H1 (cell line): ENCODE data around the gene MAPRE2. TPM values are rescaled to one million over a fixed set of nuclear protein-coding genes. Genes with fewer than 3 reads are reported as not detected.

Experiments used
- CTCF ChIA-PET: fragments of 300-600 bp; sonication (Branson Sonifier 250); formaldehyde crosslinking; loops from one replicate; lab custom pipeline; 2021; ENCODE audit not compliant: partially characterized antibody; lab: Charles Lee
- POLR2A ChIA-PET: fragments of 300-600 bp; sonication (Branson Sonifier 250); formaldehyde crosslinking; loops from one replicate; lab custom pipeline; 2021; ENCODE audit warnings: inconsistent platforms; ENCODE audit not compliant: partially characterized antibody; lab: Charles Lee
- DNase-seq, 2 experiments: peaks; one replicate each; pipeline versions ENCODE4 v3.0.0 to v3.0.0-alpha.2; 2010 to 2022; ENCODE audit warnings: low spot score in 2 of 2, low read depth in 1 of 2, mixed read lengths in 1 of 2
- FAIRE-seq: peaks from 2 replicates; lab custom pipeline; 2011; peaks lifted over from hg19 to GRCh38; lab: Jason Lieb, UNC
- H2AFZ ChIP-seq: 2 replicates; pipeline ENCODE4 v1.8.1; 2012; ENCODE audit warnings: low read length, inconsistent platforms
- H2AK5ac ChIP-seq: 2 replicates; pipeline ENCODE4 v1.6.1; 2013; ENCODE audit warnings: low read depth, low read length
- H2BK120ac ChIP-seq: replicated peaks from 2 replicates; pipeline ENCODE3; 2013; ENCODE audit warnings: low read depth, low read length, inconsistent platforms
- H2BK12ac ChIP-seq: 2 replicates; pipeline ENCODE4 v1.6.1; 2013; ENCODE audit warnings: low read depth, low read length
- H2BK15ac ChIP-seq: 2 replicates; pipeline ENCODE4 v1.6.1; 2013; ENCODE audit warnings: low read length
- H2BK20ac ChIP-seq: 2 replicates; pipeline ENCODE4 v1.6.1; 2013; ENCODE audit warnings: low read length
- H2BK5ac ChIP-seq: 2 replicates; pipeline ENCODE4 v1.6.1; 2013; ENCODE audit warnings: low read depth, low read length
- H3K14ac ChIP-seq: 2 replicates; pipeline ENCODE4 v1.6.1; 2013; ENCODE audit warnings: inconsistent platforms; ENCODE audit not compliant: insufficient read length
- H3K18ac ChIP-seq: 2 replicates; pipeline ENCODE4 v1.6.1; 2013; ENCODE audit warnings: low read length; ENCODE audit errors: extremely low read depth
- H3K23ac ChIP-seq: 2 replicates; pipeline ENCODE4 v1.6.1; 2013; ENCODE audit warnings: inconsistent platforms; ENCODE audit not compliant: insufficient read length
- H3K23me2 ChIP-seq: 2 replicates; pipeline ENCODE4 v1.6.1; 2013; ENCODE audit warnings: low read depth, low read length
- H3K27ac ChIP-seq: 2 replicates; pipeline ENCODE4 v1.6.1; 2011; ENCODE audit warnings: low read depth, low read length, inconsistent platforms
- H3K27me3 ChIP-seq, 4 experiments: replicated peaks in 1 of 4; 1 replicate in 1 of 4; 2 replicates in 3 of 4; pipeline versions ENCODE4 v1.6.1 to v1.8.1; 2011 to 2013; ENCODE audit warnings: low read length in 3 of 4, mild to moderate bottlenecking in 3 of 4, inconsistent platforms in 2 of 4, mixed read lengths in 2 of 4, moderate library complexity in 1 of 4; ENCODE audit not compliant: control insufficient read depth in 3 of 4, insufficient read depth in 3 of 4; ENCODE audit errors: extremely low read depth in 1 of 4
- H3K36me3 ChIP-seq, 4 experiments: 2 replicates each; pipeline versions ENCODE4 v1.6.1 to v1.8.1; 2011 to 2013; ENCODE audit warnings: mild to moderate bottlenecking in 4 of 4, low read length in 3 of 4, moderate library complexity in 2 of 4, control low read depth in 1 of 4, inconsistent platforms in 1 of 4; ENCODE audit not compliant: insufficient read depth in 4 of 4, control insufficient read depth in 2 of 4
- H3K4ac ChIP-seq: replicated peaks from 2 replicates; pipeline ENCODE3; 2013; ENCODE audit warnings: low read length, low read depth, mixed read lengths, inconsistent platforms; ENCODE audit not compliant: insufficient read length
- H3K4me1 ChIP-seq, 4 experiments: replicated peaks in 1 of 4; 1 replicate in 1 of 4; 2 replicates in 3 of 4; pipeline versions ENCODE4 v1.6.1 to v1.8.1; 2011 to 2013; ENCODE audit warnings: low read length in 3 of 4, inconsistent platforms in 2 of 4, mixed read lengths in 1 of 4; ENCODE audit not compliant: insufficient read depth in 4 of 4, control insufficient read depth in 3 of 4
- H3K4me2 ChIP-seq, 2 experiments: 2 replicates each; pipeline versions ENCODE4 v1.6.1 to v1.8.1; 2011 to 2013; ENCODE audit warnings: low read depth in 2 of 2, low read length in 2 of 2, control low read depth in 1 of 2, inconsistent platforms in 1 of 2, mild to moderate bottlenecking in 1 of 2; ENCODE audit not compliant: insufficient read depth in 1 of 2
- H3K4me3 ChIP-seq, 4 experiments: fragments of 200-600, 300-600 bp in 1 of 4; sonication (generic), shearing (Covaris generic), sonication (Bioruptor Twin) in 1 of 4; 2 replicates each; pipeline versions ENCODE4 v1.5.1 to v1.8.1; 2011 to 2016; ENCODE audit warnings: low read length in 4 of 4, low read depth in 3 of 4, control low read depth in 2 of 4, inconsistent platforms in 2 of 4, mild to moderate bottlenecking in 2 of 4, mixed read lengths in 1 of 4, moderate library complexity in 1 of 4; ENCODE audit not compliant: insufficient read depth in 2 of 4; ENCODE audit errors: extremely low read depth in 1 of 4
- H3K56ac ChIP-seq: replicated peaks from 2 replicates; pipeline ENCODE3; 2013; ENCODE audit warnings: low read depth, mild to moderate bottlenecking, mixed read lengths, low read length, inconsistent platforms; ENCODE audit not compliant: insufficient read length
- H3K79me1 ChIP-seq: 2 replicates; pipeline ENCODE4 v1.6.1; 2013; ENCODE audit warnings: low read depth, low read length, control low read depth
- H3K79me2 ChIP-seq, 2 experiments: 2 replicates each; pipeline versions ENCODE4 v1.6.1 to v1.8.1; 2012 to 2013; ENCODE audit warnings: low read length in 2 of 2, mild to moderate bottlenecking in 2 of 2, inconsistent platforms in 1 of 2; ENCODE audit not compliant: insufficient read depth in 2 of 2, control insufficient read depth in 1 of 2
- H3K9ac ChIP-seq, 4 experiments: replicated peaks in 1 of 4; 1 replicate in 1 of 4; 2 replicates in 3 of 4; pipeline versions ENCODE4 v1.6.1 to v1.8.1; 2011 to 2013; ENCODE audit warnings: low read depth in 3 of 4, low read length in 3 of 4, control low read depth in 2 of 4, mild to moderate bottlenecking in 2 of 4, moderate library complexity in 2 of 4, inconsistent platforms in 1 of 4; ENCODE audit errors: extremely low read depth in 1 of 4
- H3K9me3 ChIP-seq, 2 experiments: 2 replicates each; pipeline versions ENCODE4 v1.6.1 to v1.8.1; 2012 to 2013; ENCODE audit warnings: mild to moderate bottlenecking in 2 of 2, moderate library complexity in 2 of 2, control low read depth in 1 of 2, inconsistent platforms in 1 of 2, low read depth in 1 of 2, low read length in 1 of 2, mixed read lengths in 1 of 2; ENCODE audit not compliant: insufficient read depth in 2 of 2
- H4K20me1 ChIP-seq, 2 experiments: replicated peaks in 1 of 2; 2 replicates each; pipeline versions ENCODE3 to v1.8.1; 2011 to 2013; ENCODE audit warnings: inconsistent platforms in 2 of 2, low read length in 2 of 2, mild to moderate bottlenecking in 1 of 2; ENCODE audit not compliant: insufficient read depth in 2 of 2, control insufficient read depth in 1 of 2
- H4K5ac ChIP-seq: 2 replicates; pipeline ENCODE4 v1.6.1; 2013; ENCODE audit warnings: low read length, low read depth, mixed read lengths, inconsistent platforms; ENCODE audit not compliant: insufficient read length
- H4K8ac ChIP-seq: 2 replicates; pipeline ENCODE4 v1.8.0; 2013; ENCODE audit warnings: mild to moderate bottlenecking, moderate library complexity, low read length, inconsistent platforms; ENCODE audit not compliant: insufficient read depth; ENCODE audit errors: extremely low read depth
- H4K91ac ChIP-seq: replicated peaks from 2 replicates; pipeline ENCODE3; 2013; ENCODE audit warnings: low read length, mixed read lengths, inconsistent platforms; ENCODE audit not compliant: insufficient read length
- ATF3 ChIP-seq: IDR thresholded peaks from 2 replicates; pipeline ENCODE4 v1.6.1; 2011; ENCODE audit warnings: low read depth, mild to moderate bottlenecking, low read length; ENCODE audit not compliant: insufficient read depth
- KDM4A ChIP-seq: IDR thresholded peaks from one replicate; pipeline ENCODE4 v1.7.1; 2012; ENCODE audit warnings: low read depth, mild to moderate bottlenecking, moderate library complexity, low read length, inconsistent platforms; ENCODE audit not compliant: severe bottlenecking
- NRF1 ChIP-seq: IDR thresholded peaks from 2 replicates; pipeline ENCODE4 v1.6.1; 2011; ENCODE audit warnings: mild to moderate bottlenecking, low read depth, low read length, improper control_type of control experiment
- SP1 ChIP-seq: IDR thresholded peaks from 2 replicates; pipeline ENCODE4 v1.6.1; 2011; ENCODE audit warnings: low read depth, low read length
- WGBS, 2 experiments: shearing (Covaris generic) in 1 of 2; methylation state at CpG; one replicate each; pipeline versions ENCODE4 v1.1.6 to v1.1.7; 2013 to 2015; ENCODE audit warnings: low lambda C conversion rate in 2 of 2, mixed read lengths in 2 of 2, inconsistent platforms in 1 of 2, low coverage in 1 of 2, missing lambda C conversion rate in 1 of 2; ENCODE audit not compliant: insufficient replicate concordance in 2 of 2, insufficient coverage in 1 of 2, insufficient read length in 1 of 2; ENCODE audit errors: extremely low coverage in 1 of 2, missing lambda C conversion rate in 1 of 2; 5-methylcytosine and 5-hydroxymethylcytosine counted together
- polyA plus RNA-seq, 7 experiments: library from polyadenylated mRNA; depleted of rRNA in 3 of 7; stranded (reverse) in 5 of 7; unstranded in 2 of 7; fragments of >200 nt in 5 of 7; fragments of 200-250 nt in 2 of 7; gene quantifications; 1 replicate in 5 of 7; 2 replicates in 1 of 7; 4 replicates in 1 of 7; pipeline versions ENCODE4 v1.2.1 to v1.2.3, GENCODE V29; 2011 to 2013; ENCODE audit warnings: missing spikeins in 2 of 7, mixed read lengths in 2 of 7
- total RNA-seq: library from RNA; stranded (reverse); fragmentation: NEBNext Ultra II Directional; extraction: Animal tissue kit (Norgen Biotek cat#: 25700); gene quantifications from 2 replicates; pipeline ENCODE4 v1.2.1, GENCODE V29; 2021
- TF ChIP-seq, protein P1 (sequence below): IDR thresholded peaks from 2 replicates; pipeline ENCODE4 v1.6.1; 2012; ENCODE audit warnings: inconsistent platforms

MAPRE2 gene
- total and polyA plus RNA-seq, 2 of the 8 experiments (the other 6 are each of a cell fraction or from before 2014, with no cell fraction given): 32.6 to 33.1 TPM

- FAIRE-seq (no peak), DNase-seq (no peak)
- Histone ChIP-seq H4K20me1 (no peaks in the 10 kb centered on the region), H2BK15ac (no peak overlapping the region), H3K4me2 (no peak overlapping the region), H3K56ac (no peak overlapping the region), H3K9ac (no peak overlapping the region), H2AK5ac (no peak overlapping the region), H3K18ac (no peak overlapping the region), H3K4me3 (no peak overlapping the region), H3K9me3 (no peaks in the 10 kb centered on the region), H4K91ac (no peak overlapping the region), H3K23ac (no peak overlapping the region), H2BK120ac (no peak overlapping the region), H3K4ac (no peak overlapping the region), H3K23me2 (no peaks in the 10 kb centered on the region), H3K36me3 (no peaks in the 10 kb centered on the region), H3K79me1 (0 out of 2 replicates have a peak, but pooled peaks cover 2% of the 10 kb centered on the region), H2AFZ (no peak overlapping the region), H3K27me3 (no peaks in the 10 kb centered on the region), H3K14ac (no peak overlapping the region), H2BK12ac (no peak overlapping the region), H4K5ac (no peak overlapping the region), H2BK5ac (no peak overlapping the region), H2BK20ac (no peak overlapping the region), H3K79me2 (no peaks in the 10 kb centered on the region), H3K27ac (no peak overlapping the region), H3K4me1 (peaks cover 0 to 3% (median under 1%) of the 10 kb centered on the region in 4 experiments; a peak in 4 of 7 replicates), H4K8ac (no peak overlapping the region)
- 92 to 100% methylated on average over 1 of the region's 1 CpG for WGBS, 2 experiments
- ChIA-PET CTCF (interaction anchor here (1.5 kb wide), 1 partner anchor 47 kb away, joined by 4 read pairs; no protein-coding TSS in a partner anchor), POLR2A (no interaction called here)
- TF ChIP-seq SP1 (no peak), ATF3 (no peak), NRF1 (no peak), KDM4A (no peak)
- TF ChIP-seq, protein P1, sequence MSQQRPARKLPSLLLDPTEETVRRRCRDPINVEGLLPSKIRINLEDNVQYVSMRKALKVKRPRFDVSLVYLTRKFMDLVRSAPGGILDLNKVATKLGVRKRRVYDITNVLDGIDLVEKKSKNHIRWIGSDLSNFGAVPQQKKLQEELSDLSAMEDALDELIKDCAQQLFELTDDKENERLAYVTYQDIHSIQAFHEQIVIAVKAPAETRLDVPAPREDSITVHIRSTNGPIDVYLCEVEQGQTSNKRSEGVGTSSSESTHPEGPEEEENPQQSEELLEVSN: no peak
These were observed 38.8 kb downstream of the MAPRE2 start for GRCh38 chr18:35080058-35080457.
